NT2/D1 (cell line): ENCODE measurements around the gene ZNF329.
"Not testable (repeated sequence)": the region's sequence is repeated elsewhere in the genome, so short reads cannot be mapped to it uniquely, and the experiment has no call there.

Experiments
- DNase-seq: peaks from one replicate; pipeline ENCODE4 v3.0.0-alpha.2; 2011; ENCODE audit warnings: low read depth, low spot score
- H3K27me3 ChIP-seq: 2 replicates; pipeline ENCODE4 v1.6.0; 2011; ENCODE audit warnings: mild to moderate bottlenecking; ENCODE audit not compliant: insufficient read length, insufficient read depth
- H3K36me3 ChIP-seq: 2 replicates; pipeline ENCODE4 v1.6.1; 2011; ENCODE audit warnings: mild to moderate bottlenecking, low read length, mixed read lengths; ENCODE audit not compliant: insufficient read depth, insufficient read length
- H3K4me1 ChIP-seq: 2 replicates; pipeline ENCODE4 v1.5.1; 2011; ENCODE audit not compliant: insufficient read depth, insufficient read length
- H3K4me3 ChIP-seq: 2 replicates; pipeline ENCODE4 v1.5.1; 2011; ENCODE audit warnings: low read depth; ENCODE audit not compliant: insufficient read length
- H3K9ac ChIP-seq: 2 replicates; pipeline ENCODE4 v1.6.0; 2011; ENCODE audit warnings: low read depth; ENCODE audit not compliant: insufficient read length
- H3K9me3 ChIP-seq: 2 replicates; pipeline ENCODE4 v1.5.1; 2011; ENCODE audit warnings: mild to moderate bottlenecking, low read length; ENCODE audit not compliant: insufficient read depth
- SUZ12 ChIP-seq: IDR thresholded peaks from 2 replicates; pipeline ENCODE4 v1.6.1; 2011; ENCODE audit not compliant: insufficient read length, insufficient read depth; ENCODE audit errors: extremely low read depth
- YY1 ChIP-seq: IDR thresholded peaks from 2 replicates; pipeline ENCODE4 v1.6.1; 2011; ENCODE audit not compliant: insufficient read length, insufficient read depth
- ZNF274 ChIP-seq: IDR thresholded peaks from 2 replicates; pipeline ENCODE4 v1.6.1; 2011; ENCODE audit warnings: mild to moderate bottlenecking, low read depth, low read length

The ZNF329 gene

DNA sequence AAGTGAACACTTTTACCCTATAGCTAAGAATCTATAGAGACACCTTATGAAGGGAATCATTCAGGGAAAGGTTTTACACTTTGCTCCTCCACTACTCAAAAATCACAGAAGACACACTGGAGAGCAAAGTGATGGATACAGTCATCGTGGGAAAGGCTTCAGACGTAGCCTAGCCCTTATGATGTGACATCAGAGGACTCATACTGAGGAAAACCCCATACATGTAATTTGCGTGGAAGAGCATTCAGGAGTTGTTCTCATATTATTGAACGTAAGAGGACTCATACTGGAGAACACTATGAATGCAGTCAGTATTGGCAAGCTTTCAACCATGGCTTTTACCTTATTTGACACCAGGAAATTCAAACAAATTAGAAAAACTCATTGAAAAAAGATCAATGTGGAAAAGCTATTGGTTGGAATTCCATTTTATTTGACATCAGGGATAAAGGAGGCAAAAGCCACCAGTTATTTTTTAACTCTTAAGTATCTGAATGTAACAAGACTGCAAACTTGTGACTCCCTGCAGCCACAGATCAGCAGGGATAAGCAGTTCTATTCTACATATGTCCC lies 16.2 kb upstream of the ZNF329 start:
- Histone ChIP-seq H3K9me3 (peaks cover 76% of the 10 kb centered on the region), H3K36me3 (no peaks in the 10 kb centered on the region), H3K4me1 (no peaks in the 10 kb centered on the region), H3K27me3 (no peaks in the 10 kb centered on the region), H3K9ac (no peak overlapping the region), H3K4me3 (no peak overlapping the region)
- DNase-seq = no peak
- TF ChIP-seq SUZ12 = no peak
- peak; percentile 92 for TF ChIP-seq ZNF274
- no peak for TF ChIP-seq YY1

- Histone ChIP-seq H3K27me3 (no peaks in the 10 kb centered on the region), H3K9me3 (peaks cover 79% of the 10 kb centered on the region), H3K36me3 (no peaks in the 10 kb centered on the region), H3K4me1 (no peaks in the 10 kb centered on the region), H3K9ac (no peak overlapping the region), H3K4me3 (no peak overlapping the region)
- TF ChIP-seq YY1 = no peak
- TF ChIP-seq ZNF274 = no peak
- no peak for TF ChIP-seq SUZ12
- no peak for DNase-seq
Measured at GRCh38 chr19:58166268-58166667, 15.7 kb upstream of the ZNF329 start.

DNA sequence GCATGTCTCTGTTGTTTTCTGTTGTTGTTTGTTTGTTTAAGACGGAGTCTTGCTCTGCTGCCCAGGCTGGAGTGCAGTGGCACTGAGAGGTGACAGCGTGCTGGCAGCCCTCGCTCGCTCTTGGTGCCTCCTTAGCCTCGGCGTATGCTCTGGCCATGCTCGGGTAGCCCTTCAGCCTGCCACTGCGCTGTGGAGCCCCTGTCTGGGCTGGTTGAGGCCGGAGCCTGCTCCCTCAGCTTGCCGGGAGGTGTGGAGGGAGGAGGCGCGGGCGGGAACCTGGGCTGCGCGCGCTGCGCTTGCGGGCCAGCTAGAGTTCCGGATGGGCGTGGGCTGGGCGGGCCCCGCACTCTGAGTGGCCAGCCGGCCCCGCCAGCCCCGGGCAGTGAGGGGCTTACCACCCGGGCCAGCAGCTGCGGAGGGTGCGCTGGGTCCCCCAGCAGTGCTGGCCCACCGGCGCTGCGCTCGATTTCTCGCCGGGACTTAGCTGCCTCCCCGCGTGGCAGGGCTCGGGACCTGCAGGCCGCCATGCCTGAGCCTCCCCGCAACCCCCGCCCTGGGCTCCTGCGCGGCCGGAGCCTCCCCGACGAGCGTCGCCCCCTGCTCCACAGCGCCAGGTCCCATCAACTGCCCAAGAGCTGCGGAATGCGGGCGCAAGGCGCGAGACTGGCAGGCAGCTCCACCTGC lies 6.6 kb upstream of the ZNF329 start:
- Histone ChIP-seq H3K9me3 (peaks cover 7% of the 10 kb centered on the region; the same call in 1 of the 2 replicates), H3K4me1 (no peaks in the 10 kb centered on the region), H3K9ac (no peak overlapping the region), H3K27me3 (no peaks in the 10 kb centered on the region), H3K36me3 (no peaks in the 10 kb centered on the region), H3K4me3 (no peak overlapping the region)
- DNase-seq = no peak
- TF ChIP-seq ZNF274 (no peak), YY1 (no peak), SUZ12 (no peak)

DNA sequence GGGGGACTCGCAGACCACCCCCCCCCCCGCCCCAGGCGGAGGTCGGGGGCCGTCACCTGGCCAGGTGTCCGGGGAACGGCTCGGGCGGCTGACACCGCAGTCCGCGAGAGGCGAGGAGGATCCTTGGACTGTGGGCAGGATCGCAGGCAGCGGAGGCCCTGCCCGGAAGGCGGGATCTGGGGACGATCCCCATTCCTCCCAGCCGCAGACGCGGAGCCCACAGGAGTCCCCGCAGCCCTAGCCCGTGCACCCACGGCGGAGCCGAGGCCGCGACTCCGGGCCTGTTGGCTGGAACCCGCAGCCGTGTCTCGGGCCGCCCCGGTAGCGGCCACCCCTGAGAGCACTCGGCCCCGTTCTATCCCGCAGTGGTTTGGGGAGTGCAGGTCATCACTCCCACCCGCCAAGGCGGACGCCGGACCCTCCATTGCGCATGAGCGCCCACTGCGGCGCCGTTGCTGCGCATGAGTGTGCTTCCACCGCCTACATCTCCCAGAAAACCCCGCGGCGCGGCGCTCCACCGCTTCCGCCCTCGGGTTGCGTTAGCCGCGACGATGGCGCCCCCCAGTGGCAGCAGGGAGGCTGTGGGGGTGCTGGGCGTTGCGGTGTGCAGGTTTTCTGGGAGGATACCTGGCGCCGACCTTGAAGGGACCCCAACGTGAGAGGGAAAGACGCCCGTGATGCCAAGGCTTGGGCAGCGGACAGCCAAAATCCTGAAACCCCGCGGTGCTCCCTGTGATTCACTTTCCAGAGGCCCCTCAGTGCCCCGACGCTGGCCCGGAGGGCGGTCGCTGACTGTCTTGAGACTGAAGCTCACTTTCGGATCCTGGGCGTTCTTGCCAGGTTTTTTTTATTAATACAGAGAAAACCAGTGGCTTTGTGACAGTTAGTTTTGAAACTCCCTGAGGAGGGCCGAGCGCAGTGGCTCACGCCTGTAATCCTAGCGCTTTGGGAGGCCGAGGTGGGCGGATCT lies 4.4 kb upstream of the ZNF329 start:
- no peaks in the 10 kb centered on the region for H3K36me3 ChIP-seq
- DNase-seq = peak; percentile 85
- H3K4me1 ChIP-seq = no peaks in the 10 kb centered on the region
- no peaks in the 10 kb centered on the region; the same call in 1 of the 2 replicates for H3K9me3 ChIP-seq
- H3K27me3 ChIP-seq = no peaks in the 10 kb centered on the region
- peak overlapping the region; percentile 92 for H3K9ac ChIP-seq
- H3K4me3 ChIP-seq = peak overlapping the region; percentile 89
- TF ChIP-seq ZNF274 = no peak
- no peak for TF ChIP-seq YY1
- no peak for TF ChIP-seq SUZ12

GRCh38 chr19:58154287-58154678 lies 3.7 kb upstream of the ZNF329 start:
- DNase-seq = peak; percentile 11
- Histone ChIP-seq H3K27me3 (no peaks in the 10 kb centered on the region), H3K9ac (peak overlapping the region; percentile 92), H3K36me3 (no peaks in the 10 kb centered on the region), H3K4me1 (no peaks in the 10 kb centered on the region), H3K9me3 (peaks cover 3% of the 10 kb centered on the region), H3K4me3 (peak overlapping the region; percentile 89)
- TF ChIP-seq ZNF274 (no peak), YY1 (no peak), SUZ12 (no peak)

DNA sequence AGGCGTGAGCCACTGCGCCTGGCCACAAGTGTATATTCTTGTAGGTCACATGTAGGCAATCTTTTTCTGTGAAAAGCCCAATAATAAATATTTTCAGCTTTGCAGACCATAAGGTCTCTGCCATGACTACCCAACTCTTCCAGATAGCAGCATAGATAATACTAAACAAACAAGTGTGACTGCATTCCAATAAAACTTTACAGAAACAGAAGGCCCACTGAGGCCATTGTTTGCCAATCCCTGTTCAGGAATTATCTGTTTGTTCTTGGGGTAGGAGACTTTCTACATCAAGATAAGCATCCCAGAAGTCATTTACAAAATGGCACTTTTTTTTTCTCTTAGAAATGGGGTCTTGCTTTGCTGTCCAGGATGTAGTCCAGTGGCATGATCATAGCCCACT lies 2.8 kb upstream of the ZNF329 start:
- H3K9me3 ChIP-seq = peaks cover 12% of the 10 kb centered on the region
- no peaks in the 10 kb centered on the region for H3K36me3 ChIP-seq
- H3K4me3 ChIP-seq = peak overlapping the region; percentile 1
- H3K27me3 ChIP-seq = no peaks in the 10 kb centered on the region
- no peaks in the 10 kb centered on the region for H3K4me1 ChIP-seq
- TF ChIP-seq SUZ12 = no peak
- no peak for TF ChIP-seq YY1
- no peak for TF ChIP-seq ZNF274
- DNase-seq = no peak
- no peak overlapping the region for H3K9ac ChIP-seq

DNA sequence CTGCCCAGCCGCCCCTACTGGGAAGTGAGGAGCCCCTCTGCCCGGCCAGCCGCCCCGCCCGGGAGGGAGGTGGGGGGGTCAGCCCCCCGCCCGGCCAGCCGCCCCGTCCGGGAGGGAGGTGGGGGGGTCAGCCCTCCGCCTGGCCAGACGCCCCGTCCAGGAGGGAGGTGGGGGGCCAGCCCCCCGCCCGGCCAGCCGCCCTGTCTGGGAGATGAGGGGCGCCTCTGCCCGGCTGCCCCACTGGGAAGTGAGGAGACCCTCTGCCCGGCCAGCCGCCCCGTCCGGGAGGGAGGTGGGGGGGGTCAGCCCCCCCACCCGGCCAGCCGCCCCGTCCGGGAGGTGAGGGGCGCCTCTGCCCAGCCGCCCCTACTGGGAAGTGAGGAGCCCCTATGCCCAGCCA lies 3.1 kb downstream of the ZNF329 start:
- H3K4me3 ChIP-seq, H3K4me1 ChIP-seq, H3K36me3 ChIP-seq, DNase-seq, H3K27me3 ChIP-seq, H3K9ac ChIP-seq: not testable (repeated sequence)
- H3K9me3 ChIP-seq = peaks cover 38% of the 10 kb centered on the region
